Smooth muscle cell (in vitro differentiated cells): ENCODE results near the gene RAB40C. TPM values are rescaled to one million over a fixed set of nuclear protein-coding genes. Genes with fewer than 3 reads are reported as not detected.

Source experiments
- DNase-seq: peaks from one replicate; lab custom pipeline; 2025; ENCODE audit not compliant: unreplicated experiment; lab: John Stamatoyannopoulos, UW
- H2AFZ ChIP-seq: fragments of 200-600 bp; sonication (generic); 2 replicates; pipeline ENCODE4 v1.6.0; 2016; ENCODE audit warnings: antibody characterized with exemption, low read depth, mild to moderate bottlenecking
- H3F3A ChIP-seq: fragments of 200-600 bp; sonication (generic); 2 replicates; pipeline ENCODE4 v1.6.0; 2017; ENCODE audit warnings: antibody characterized with exemption, low read depth
- H3K27ac ChIP-seq: fragments of 200-600 bp; sonication (generic); 2 replicates; pipeline ENCODE4 v1.5.1; 2016; ENCODE audit warnings: low read depth, mild to moderate bottlenecking
- H3K27me3 ChIP-seq: fragments of 200-600 bp; sonication (generic); 2 replicates; pipeline ENCODE4 v1.6.1; 2016; ENCODE audit warnings: low read depth, mild to moderate bottlenecking
- H3K36me3 ChIP-seq: fragments of 200-600 bp; sonication (generic); 2 replicates; pipeline ENCODE4 v1.5.1; 2016; ENCODE audit warnings: low read depth
- H3K4me1 ChIP-seq: fragments of 200-600 bp; sonication (generic); 2 replicates; pipeline ENCODE4 v1.5.1; 2016; ENCODE audit warnings: low read depth
- H3K4me2 ChIP-seq: fragments of 200-600 bp; sonication (generic); 2 replicates; pipeline ENCODE4 v1.6.0; 2016; ENCODE audit warnings: mild to moderate bottlenecking
- H3K4me3 ChIP-seq: fragments of 200-600 bp; sonication (generic); 2 replicates; pipeline ENCODE4 v1.5.1; 2016; ENCODE audit warnings: mild to moderate bottlenecking
- H3K79me2 ChIP-seq: fragments of 200-600 bp; sonication (generic); 2 replicates; pipeline ENCODE4 v1.6.0; 2016; ENCODE audit warnings: low read depth, mild to moderate bottlenecking
- H3K9ac ChIP-seq: fragments of 200-600 bp; sonication (generic); 2 replicates; pipeline ENCODE4 v1.6.0; 2016; ENCODE audit warnings: low read depth
- H3K9me3 ChIP-seq: fragments of 200-600 bp; sonication (generic); replicated peaks from 2 replicates; pipeline ENCODE4 v1.5.1; 2016; ENCODE audit warnings: low read depth
- H4K20me1 ChIP-seq: fragments of 200-600 bp; sonication (generic); 2 replicates; pipeline ENCODE4 v1.6.0; 2016; ENCODE audit warnings: low read depth
- CTCF ChIP-seq: fragments of 200-600 bp; sonication (generic); IDR thresholded peaks from 2 replicates; pipeline ENCODE4 v1.5.1; 2017; ENCODE audit warnings: borderline replicate concordance, mild to moderate bottlenecking, antibody characterized with exemption; ENCODE audit not compliant: insufficient read depth, poor library complexity, severe bottlenecking
- WGBS: methylation state at CpG from one replicate; pipeline ENCODE4 v1.1.7; 2016; ENCODE audit warnings: low lambda C conversion rate; 5-methylcytosine and 5-hydroxymethylcytosine counted together
- polyA plus RNA-seq: library from polyadenylated mRNA; unstranded; fragments of >200 nt; fragmentation: Nextera tagmentation; extraction: Ambion mirVana; gene quantifications from 2 replicates; pipeline ENCODE4 v1.2.1, GENCODE V29; 2016
- total RNA-seq: library from RNA; depleted of rRNA; stranded (reverse); fragments of >200 nt; gene quantifications from 2 replicates; pipeline ENCODE4 v1.2.3, GENCODE V29; 2014

Gene RAB40C
- total and polyA plus RNA-seq, 2 experiments from 2014 or later = 21.2 to 28.3 TPM

GRCh38 chr16:561957-562938 lies 27.6 kb upstream of the RAB40C start:
- Histone ChIP-seq H2AFZ (no peak overlapping the region), H3K4me3 (no peak overlapping the region), H3K4me2 (no peak overlapping the region), H3K27ac (no peak overlapping the region), H3K9ac (no peak overlapping the region), H3K79me2 (no peaks in the 10 kb centered on the region), H3K27me3 (peaks cover 41% of the 10 kb centered on the region), H4K20me1 (no peaks in the 10 kb centered on the region), H3F3A (no peaks in the 10 kb centered on the region), H3K9me3 (no peaks in the 10 kb centered on the region), H3K36me3 (no peaks in the 10 kb centered on the region), H3K4me1 (peaks cover 14% of the 10 kb centered on the region)
- no peak for DNase-seq
- 95% methylated on average over 41 of the region's 43 CpGs for WGBS
- no peak for TF ChIP-seq CTCF

- H3F3A ChIP-seq = no peaks in the 10 kb centered on the region
- H3K9me3 ChIP-seq = no peaks in the 10 kb centered on the region
- H3K4me2 ChIP-seq = no peak overlapping the region
- no peaks in the 10 kb centered on the region for H3K79me2 ChIP-seq
- H3K9ac ChIP-seq = no peak overlapping the region
- H3K4me1 ChIP-seq = peaks cover 14% of the 10 kb centered on the region
- H3K27ac ChIP-seq = no peak overlapping the region
- H4K20me1 ChIP-seq = no peaks in the 10 kb centered on the region
- no peak overlapping the region for H3K4me3 ChIP-seq
- WGBS = 91% methylated on average over 20 of the region's 30 CpGs
- no peaks in the 10 kb centered on the region for H3K36me3 ChIP-seq
- H2AFZ ChIP-seq = no peak overlapping the region
- no peak for DNase-seq
- no peak for TF ChIP-seq CTCF
- peaks cover 36% of the 10 kb centered on the region for H3K27me3 ChIP-seq
These were observed 26.7 kb upstream of the RAB40C start for GRCh38 chr16:563072-563644.

- Histone ChIP-seq H3K27ac (no peak overlapping the region), H3K4me1 (peaks cover 19% of the 10 kb centered on the region), H3K36me3 (no peaks in the 10 kb centered on the region), H3K4me2 (peak overlapping the region; percentile 62), H3K4me3 (no peak overlapping the region), H3K79me2 (no peaks in the 10 kb centered on the region), H4K20me1 (no peaks in the 10 kb centered on the region), H3K9ac (no peak overlapping the region), H3K9me3 (no peaks in the 10 kb centered on the region), H3F3A (no peaks in the 10 kb centered on the region), H2AFZ (no peak overlapping the region), H3K27me3 (peaks cover 19% of the 10 kb centered on the region)
- WGBS = 95% methylated on average over 37 of the region's 42 CpGs
- DNase-seq = no peak
- TF ChIP-seq CTCF = no peak
These were observed 25.0 kb upstream of the RAB40C start for GRCh38 chr16:564690-565418.
